HTERT RPE-1 (cell line): ENCODE results near the gene VASN.

ENCODE experiments used
- in situ Hi-C: fragments of 300-500 bp; cut with MboI; formaldehyde crosslinking; loops from 4 replicates; pipeline ENCODE4 v1.14.3; 2020; ENCODE audit warnings: low sequenced_read_pairs

The VASN gene

GRCh38 chr16:4370570-4371356, 885 bp upstream of the VASN start:
- in situ Hi-C loops, result no loop called here

- in situ Hi-C loops, result no loop called here
Measured at GRCh38 chr16:4372001-4372577, 441 bp downstream of the VASN start.

- in situ Hi-C loops, result no loop called here
Measured at GRCh38 chr16:4372578-4373355, 1.1 kb downstream of the VASN start.

- in situ Hi-C loops, result no loop called here
Measured at GRCh38 chr16:4373356-4373908, 1.8 kb downstream of the VASN start.

GRCh38 chr16:4373909-4374742, 2.5 kb downstream of the VASN start:
- in situ Hi-C loops, result no loop called here

GRCh38 chr16:4375717-4376116, 4.1 kb downstream of the VASN start:
- in situ Hi-C loops, result no loop called here

GRCh38 chr16:4376126-4376892, 4.7 kb downstream of the VASN start:
- in situ Hi-C loops, result no loop called here

GRCh38 chr16:4376893-4377572, 5.4 kb downstream of the VASN start:
- in situ Hi-C loops, result no loop called here

GRCh38 chr16:4377573-4378154, 6.0 kb downstream of the VASN start:
- in situ Hi-C loops, result no loop called here

GRCh38 chr16:4378161-4378666, 6.6 kb downstream of the VASN start:
- in situ Hi-C loops, result no loop called here

GRCh38 chr16:4378999-4379690, 7.5 kb downstream of the VASN start:
- in situ Hi-C loops, result no loop called here

- in situ Hi-C loops, result no loop called here
Measured at GRCh38 chr16:4380119-4381063, 8.7 kb downstream of the VASN start.

- in situ Hi-C loops, result no loop called here
Measured at GRCh38 chr16:4381072-4381934, 9.7 kb downstream of the VASN start.

GRCh38 chr16:4381935-4382794, 10.5 kb downstream of the VASN start:
- in situ Hi-C loops, result no loop called here

- in situ Hi-C loops, result no loop called here
Measured at GRCh38 chr16:4382795-4383357, 11.2 kb downstream of the VASN start.
